Right lobe of liver (tissue), 6 donors: ENCODE data around the gene SRP14. TPM values are rescaled to one million over a fixed set of nuclear protein-coding genes. Genes with fewer than 3 reads are reported as not detected.
A peak's percentile ranks its signal among the peaks of the same experiment; 100 is the strongest.
"Not testable (repeated sequence)": the region's sequence is repeated elsewhere in the genome, so short reads cannot be mapped to it uniquely, and the experiment has no call there.

Source experiments
- ATAC-seq, 4 donors: fragments of 200-7000 bp; cut with Tn5 transposase; one replicate each; pipeline ENCODE4 v1.9.1; 2020; ENCODE audit warnings: mild to moderate bottlenecking in 4 of 4, moderate library complexity in 4 of 4
- DNase-seq, 3 donors: peaks; one replicate each; pipeline ENCODE4 v3.0.0-alpha.2; 2020
- H3K27ac ChIP-seq, 3 donors: fragments of 200-600 bp; one replicate each; pipeline ENCODE4 v1.8.0; 2022
- H3K27me3 ChIP-seq, 2 donors: fragments of 200-600 bp; one replicate each; pipeline ENCODE4 v1.8.0; 2022
- H3K36me3 ChIP-seq, 4 donors: fragments of 200-600 bp; sonication (generic) in 1 of 4; one replicate each; pipeline versions ENCODE4 v1.5.1 to v1.8.0; 2017 to 2022; ENCODE audit warnings: control low read depth in 1 of 4
- H3K4me1 ChIP-seq, 4 donors: fragments of 200-600 bp; sonication (generic) in 1 of 4; one replicate each; pipeline versions ENCODE4 v1.5.1 to v1.8.0; 2017 to 2022; ENCODE audit warnings: control low read depth in 1 of 4
- H3K4me3 ChIP-seq, 3 donors: fragments of 200-600 bp; one replicate each; pipeline ENCODE4 v1.8.0; 2022
- H3K9me3 ChIP-seq, 4 donors: fragments of 200-600 bp; sonication (generic) in 1 of 4; one replicate each; pipeline versions ENCODE4 v1.5.1 to v1.8.0; 2017 to 2022; ENCODE audit warnings: control low read depth in 1 of 4
- POLR2A ChIP-seq: fragments of 450-650 bp; IDR thresholded peaks from one replicate; pipeline ENCODE4 v1.6.1; 2017; ENCODE audit warnings: antibody characterized with exemption, mild to moderate bottlenecking
- WGBS: methylation state at CpG from one replicate; pipeline ENCODE4 v1.1.6; 2018; ENCODE audit warnings: low coverage, low lambda C conversion rate; ENCODE audit not compliant: insufficient coverage; ENCODE audit errors: missing lambda C conversion rate; 5-methylcytosine and 5-hydroxymethylcytosine counted together
- intact Hi-C, 2 donors: fragments of 100-400 bp; cut with DNase I; formaldehyde crosslinking; loops; one replicate each; pipeline versions ENCODE4 v1.11.2 to v1.14.1; 2022
- total RNA-seq, 6 experiments: library from RNA; depleted of rRNA in 2 of 6; stranded (reverse); fragments of >200 nt in 2 of 6; fragmentation: NEBNext Ultra II Directional in 3 of 6; extraction: Animal tissue kit (Norgen Biotek cat#: 25700) in 3 of 6; gene quantifications; one replicate each; pipeline versions ENCODE4 v1.1.0 to v1.2.4, GENCODE V29; 2016 to 2023
- TF ChIP-seq, protein P1 (sequence below), 4 donors: fragments of 200-600 bp in 3 of 4; fragments of 450-650 bp in 1 of 4; IDR thresholded peaks; one replicate each; pipeline versions ENCODE4 v1.5.1 to v1.8.0; 2016 to 2022; ENCODE audit warnings: antibody characterized with exemption in 4 of 4, mild to moderate bottlenecking in 2 of 4
- donor health status: DM: no; HTN: yes; CAD: no.
- donor health status: DM: no; HTN: no; CAD: no.
- donor health status: DM: no; HTN: no; CAD: no.
- donor health status: DM: no; HTN: yes; CAD: no.
- donor health status: DM: no; HTN: yes; CAD: no.

SRP14 gene
- total RNA-seq, 6 experiments from 2014 or later = 57.9 to 277 (median 81.0) TPM

DNA sequence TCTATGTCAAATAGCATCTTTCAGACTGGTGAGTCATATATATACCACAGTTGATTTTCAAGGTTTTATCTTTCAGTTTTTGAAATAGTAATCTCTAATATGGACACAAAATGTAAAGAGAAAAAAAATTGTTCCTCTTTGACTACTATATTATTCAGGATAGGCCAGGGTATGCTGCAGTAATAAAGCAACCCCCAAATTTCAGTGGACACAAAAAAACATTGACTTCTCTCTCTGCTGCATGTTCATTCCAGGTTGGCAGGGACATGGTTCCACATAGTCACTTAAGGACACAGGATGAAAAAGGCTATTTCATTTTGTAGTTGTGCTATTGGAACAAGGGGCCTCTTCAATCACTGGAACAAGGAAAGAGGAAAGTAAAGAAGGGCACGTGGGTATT is 41.1 kb upstream of the SRP14 start:
- Histone ChIP-seq H3K27me3 (no peaks in the 10 kb centered on the region), H3K4me3 (no peak overlapping the region), H3K36me3 (no peaks in the 10 kb centered on the region), H3K9me3 (no peaks in the 10 kb centered on the region), H3K27ac (no peak overlapping the region), H3K4me1 (peaks cover 0 to 31% (median 20%) of the 10 kb centered on the region in 4 donors)
- intact Hi-C loops = no loop called here
- 42% methylated on average over 1 of the region's 1 CpG for WGBS
- ATAC-seq (no peak), DNase-seq (no peak)
- TF ChIP-seq POLR2A = no peak
- TF ChIP-seq, protein P1, sequence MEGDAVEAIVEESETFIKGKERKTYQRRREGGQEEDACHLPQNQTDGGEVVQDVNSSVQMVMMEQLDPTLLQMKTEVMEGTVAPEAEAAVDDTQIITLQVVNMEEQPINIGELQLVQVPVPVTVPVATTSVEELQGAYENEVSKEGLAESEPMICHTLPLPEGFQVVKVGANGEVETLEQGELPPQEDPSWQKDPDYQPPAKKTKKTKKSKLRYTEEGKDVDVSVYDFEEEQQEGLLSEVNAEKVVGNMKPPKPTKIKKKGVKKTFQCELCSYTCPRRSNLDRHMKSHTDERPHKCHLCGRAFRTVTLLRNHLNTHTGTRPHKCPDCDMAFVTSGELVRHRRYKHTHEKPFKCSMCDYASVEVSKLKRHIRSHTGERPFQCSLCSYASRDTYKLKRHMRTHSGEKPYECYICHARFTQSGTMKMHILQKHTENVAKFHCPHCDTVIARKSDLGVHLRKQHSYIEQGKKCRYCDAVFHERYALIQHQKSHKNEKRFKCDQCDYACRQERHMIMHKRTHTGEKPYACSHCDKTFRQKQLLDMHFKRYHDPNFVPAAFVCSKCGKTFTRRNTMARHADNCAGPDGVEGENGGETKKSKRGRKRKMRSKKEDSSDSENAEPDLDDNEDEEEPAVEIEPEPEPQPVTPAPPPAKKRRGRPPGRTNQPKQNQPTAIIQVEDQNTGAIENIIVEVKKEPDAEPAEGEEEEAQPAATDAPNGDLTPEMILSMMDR (IDR thresholded peaks at IDR 0.05) = no peak

DNA sequence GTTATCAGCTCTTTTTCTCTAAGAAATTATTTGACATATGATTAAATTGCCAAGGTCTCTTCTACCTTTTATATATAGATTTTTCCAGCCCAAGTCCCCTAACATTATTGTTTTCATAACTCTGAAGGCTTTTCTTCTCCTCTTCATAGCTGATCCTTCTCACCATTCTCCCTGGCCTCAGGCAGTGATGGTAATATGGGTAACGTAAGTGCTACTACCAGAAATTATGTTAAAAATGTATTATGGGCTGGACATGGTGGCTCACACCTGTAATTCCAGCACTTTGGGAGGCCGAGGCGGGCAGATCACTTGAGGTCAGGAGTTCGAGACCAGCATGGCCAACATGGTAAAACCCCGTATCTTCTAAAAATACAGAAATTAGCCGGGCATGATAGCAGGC is 40.5 kb upstream of the SRP14 start:
- DNase-seq (no peak), ATAC-seq (no peak)
- H3K27ac ChIP-seq = no peak overlapping the region
- H3K9me3 ChIP-seq = no peaks in the 10 kb centered on the region
- intact Hi-C loops = no loop called here
- H3K4me1 ChIP-seq = peaks cover 0 to 31% (median 20%) of the 10 kb centered on the region in 4 donors
- H3K4me3 ChIP-seq = no peak overlapping the region
- TF ChIP-seq, protein P1 (IDR thresholded peaks at IDR 0.05) = no peak
- no peak for TF ChIP-seq POLR2A
- 95% methylated on average over 6 of the region's 6 CpGs for WGBS
- H3K36me3 ChIP-seq = no peaks in the 10 kb centered on the region
- no peaks in the 10 kb centered on the region for H3K27me3 ChIP-seq

DNA sequence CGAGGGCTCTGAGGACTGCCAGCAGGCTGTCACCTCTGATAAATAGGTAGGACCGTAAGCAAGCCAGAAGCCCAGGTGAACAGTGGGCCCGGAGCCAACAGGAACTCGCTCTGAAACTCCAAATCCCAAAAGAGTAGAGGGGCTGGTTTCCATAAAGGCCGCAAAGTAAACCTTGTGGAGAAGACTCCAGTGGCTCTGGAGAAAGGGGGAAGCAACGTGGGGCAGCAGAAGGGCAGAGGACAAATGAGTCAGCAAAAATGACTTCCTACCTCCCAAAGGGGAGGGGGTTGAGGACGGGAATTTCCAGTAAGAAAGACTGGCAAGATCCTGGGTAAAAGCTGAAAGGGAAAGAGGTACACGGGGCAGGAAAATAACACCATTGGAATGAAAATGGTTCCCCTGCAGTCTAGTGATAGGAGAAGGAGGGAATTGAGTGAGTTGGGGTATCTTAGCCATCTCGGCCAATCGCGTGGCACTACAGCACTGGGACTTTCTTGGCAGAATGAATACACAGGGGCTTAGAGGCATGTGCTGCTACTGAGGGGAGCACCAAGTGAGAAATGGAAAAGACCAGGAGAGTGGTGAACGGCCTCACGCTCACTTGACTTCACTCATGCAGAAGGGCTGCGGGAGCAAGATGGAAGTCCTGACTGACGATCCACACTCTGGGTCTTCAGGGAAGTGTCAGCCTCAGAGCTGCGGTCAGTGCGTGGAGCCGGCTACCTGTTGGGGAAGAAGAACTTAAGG is 36.5 kb upstream of the SRP14 start:
- 74% methylated on average over 15 of the region's 18 CpGs for WGBS
- peak in 3 of 4 donors; percentile 10 to 44 (median 43) for ATAC-seq
- intact Hi-C loops = no loop called here
- no peaks in the 10 kb centered on the region for H3K9me3 ChIP-seq
- H3K27me3 ChIP-seq = no peaks in the 10 kb centered on the region
- no peaks in the 10 kb centered on the region for H3K4me1 ChIP-seq
- H3K27ac ChIP-seq = no peak overlapping the region
- H3K36me3 ChIP-seq = no peaks in the 10 kb centered on the region
- H3K4me3 ChIP-seq = no peak overlapping the region
- TF ChIP-seq, protein P1 (IDR thresholded peaks at IDR 0.05) = no peak
- TF ChIP-seq POLR2A = no peak
- DNase-seq = no peak

DNA sequence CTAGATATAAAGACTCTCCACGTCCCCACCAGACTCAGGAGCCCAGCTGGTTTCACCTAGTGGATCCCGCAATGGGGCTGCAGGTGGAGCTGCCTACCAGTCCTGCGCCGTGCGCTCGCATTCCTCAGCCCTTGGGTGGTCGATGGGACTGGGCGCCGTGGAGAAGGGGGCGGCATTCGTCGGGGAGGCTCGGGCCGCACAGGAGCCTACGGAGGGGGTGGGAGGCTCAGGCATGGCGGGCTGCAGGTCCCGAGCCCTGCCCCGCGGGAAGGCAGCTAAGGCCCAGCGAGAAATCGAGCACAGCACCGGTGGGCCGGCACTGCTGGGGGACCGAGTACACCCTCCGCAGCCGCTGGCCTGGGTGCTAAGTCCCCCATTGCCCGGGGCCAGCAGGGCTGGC is 35.7 kb upstream of the SRP14 start:
- WGBS = 60% methylated on average over 1 of the region's 27 CpGs
- H3K9me3 ChIP-seq, H3K36me3 ChIP-seq, H3K27ac ChIP-seq, DNase-seq, intact Hi-C loops, H3K4me1 ChIP-seq, ATAC-seq, H3K4me3 ChIP-seq, H3K27me3 ChIP-seq: not testable (repeated sequence)

DNA sequence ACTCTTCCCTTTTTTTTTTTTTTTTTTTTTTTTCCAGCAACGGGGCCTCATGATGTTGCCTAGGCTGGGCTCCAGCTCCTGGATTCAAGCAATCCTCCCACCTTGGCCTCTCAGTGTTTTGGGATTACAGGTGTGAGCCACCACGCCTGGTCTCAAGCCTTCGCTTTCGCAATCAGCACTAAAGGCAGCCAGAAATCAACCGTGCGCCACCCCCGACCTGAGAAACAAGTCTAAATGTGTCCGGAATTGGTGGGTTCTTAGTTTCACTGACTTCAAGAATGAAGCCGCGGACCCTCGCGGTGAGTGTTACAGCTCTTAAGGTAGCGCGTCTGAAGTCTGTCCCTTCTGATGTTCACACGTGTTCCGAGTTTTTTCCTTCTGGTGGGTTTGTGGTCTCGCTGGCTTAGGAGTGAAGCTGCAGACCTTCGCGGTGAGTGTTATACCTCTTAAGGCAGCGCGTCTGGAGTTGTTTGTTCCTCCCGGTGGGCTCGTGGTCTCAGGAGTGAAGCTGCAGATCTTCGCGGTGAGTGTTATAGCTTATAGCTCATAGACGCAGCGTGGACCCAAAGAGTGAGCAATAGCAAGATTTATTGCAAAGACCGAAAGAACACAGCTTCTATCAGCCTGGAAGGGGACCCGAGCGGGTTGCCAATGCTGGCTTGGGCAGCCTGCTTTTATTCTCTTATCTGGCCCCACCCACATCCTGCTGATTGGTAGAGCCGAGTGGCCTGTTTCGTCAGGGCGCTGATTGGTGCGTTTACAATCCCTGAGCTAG is 34.9 kb upstream of the SRP14 start:
- intact Hi-C loops, H3K4me3 ChIP-seq, H3K27me3 ChIP-seq, H3K9me3 ChIP-seq, H3K36me3 ChIP-seq, H3K27ac ChIP-seq, ATAC-seq, DNase-seq, H3K4me1 ChIP-seq: not testable (repeated sequence)
- WGBS = 70% methylated on average over 5 of the region's 34 CpGs
